Cardiac fibroblast (primary cell): ENCODE measurements around the gene ATP4B.

Experiments
- DNase-seq, 2 donors: peaks; one replicate each; pipeline versions ENCODE4 v3.0.0 to v3.0.0-alpha.2; 2010; ENCODE audit warnings: low read depth in 2 of 2
- H3K4me3 ChIP-seq, 2 donors: replicated peaks in 1 of 2; 1 replicate in 1 of 2; 2 replicates in 1 of 2; pipeline ENCODE4 v1.5.1; 2011; ENCODE audit warnings: low read depth in 2 of 2, low read length in 2 of 2, mild to moderate bottlenecking in 2 of 2, moderate library complexity in 1 of 2
- TF ChIP-seq, protein P1 (sequence below): IDR thresholded peaks from one replicate; pipeline ENCODE4 v1.5.1; 2011; ENCODE audit warnings: low read depth, mild to moderate bottlenecking, low read length, inconsistent platforms

The ATP4B gene

DNA sequence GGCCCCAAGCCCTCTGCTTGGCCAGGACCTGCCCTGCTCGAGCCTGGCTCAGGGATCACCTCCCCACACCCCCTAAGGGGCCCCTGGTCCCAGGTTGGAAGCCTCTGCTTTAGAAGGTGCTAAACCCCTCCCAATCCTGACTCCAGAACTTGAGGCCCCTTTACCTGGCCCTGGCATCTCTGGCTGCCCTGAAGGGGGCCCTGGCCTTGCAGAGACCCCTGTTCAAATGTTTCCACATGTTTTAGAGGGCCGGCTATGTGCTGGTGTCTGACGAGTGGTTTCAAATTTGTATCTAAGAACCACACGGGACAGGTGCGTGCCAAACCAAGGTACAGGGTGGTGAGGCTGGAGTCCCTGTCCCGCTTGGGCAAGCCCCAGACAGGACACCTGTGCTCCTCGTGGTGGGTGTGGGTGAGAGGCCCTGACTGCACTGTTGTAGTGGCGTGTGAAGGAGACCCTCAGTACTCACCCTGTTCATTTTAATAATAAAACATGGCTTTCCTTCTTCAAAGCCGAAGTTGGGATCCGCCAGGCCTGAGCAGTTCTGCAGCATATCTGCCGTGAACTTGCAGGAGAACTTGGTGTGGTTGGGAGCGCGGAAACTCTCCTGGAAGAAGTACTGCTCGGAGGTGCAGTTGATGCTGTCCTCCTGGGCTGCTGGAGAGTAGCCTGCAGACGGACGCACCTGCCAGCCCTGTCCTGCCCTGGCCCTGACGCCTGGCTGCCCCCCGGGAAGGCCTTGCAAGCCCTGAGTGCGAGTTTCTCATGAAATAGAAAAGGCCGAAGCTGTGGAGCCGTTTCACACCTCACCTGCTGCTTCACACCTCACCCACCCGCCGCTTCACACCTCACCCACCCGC, 5.4 kb downstream of the ATP4B start:
- no peak for DNase-seq

DNA sequence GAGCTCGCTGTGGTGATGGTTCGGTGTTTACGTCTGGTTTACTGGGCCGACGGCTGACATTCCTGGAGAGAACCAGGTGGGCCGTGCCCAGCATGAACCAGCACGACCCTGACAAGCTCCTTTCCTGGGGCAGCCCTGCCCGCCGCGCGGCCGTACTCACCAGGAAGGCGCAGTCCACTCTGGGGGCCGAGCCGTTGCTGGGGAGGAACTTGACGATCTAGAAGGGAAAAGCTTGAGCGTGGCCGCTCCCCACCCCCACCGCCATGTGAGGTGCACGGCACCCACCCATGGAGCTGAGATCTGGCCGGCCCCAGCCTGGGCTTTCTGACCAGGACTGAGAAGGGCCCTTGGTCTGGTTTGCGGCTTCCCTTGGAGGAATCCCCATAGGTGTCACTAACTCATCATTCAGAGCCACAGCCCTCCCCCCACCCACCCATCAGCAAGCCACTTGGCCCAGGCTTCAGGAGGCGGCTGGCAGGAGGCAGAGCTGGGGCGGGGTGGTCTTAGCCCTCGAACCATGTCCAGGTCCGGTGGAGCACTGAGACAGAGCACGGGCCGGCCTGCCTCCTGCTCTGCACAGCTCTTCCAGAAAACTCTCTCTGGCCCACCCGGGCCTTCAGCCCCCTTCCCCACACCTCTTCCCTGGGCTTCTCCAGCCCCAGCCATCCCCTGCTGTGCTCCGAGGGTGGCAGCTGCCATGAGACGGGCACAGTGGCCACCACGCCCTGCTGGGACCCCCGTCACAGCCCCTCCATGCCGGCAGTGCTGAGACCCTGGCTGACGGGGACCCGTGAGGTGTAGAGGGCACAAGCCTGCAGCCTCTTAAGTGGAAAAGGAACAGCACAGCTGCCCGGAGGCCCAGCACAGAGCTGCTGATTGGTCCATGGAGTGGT, 6.2 kb downstream of the ATP4B start:
- no peak overlapping the region for H3K4me3 ChIP-seq
- DNase-seq, result no peak
- TF ChIP-seq, protein P1, sequence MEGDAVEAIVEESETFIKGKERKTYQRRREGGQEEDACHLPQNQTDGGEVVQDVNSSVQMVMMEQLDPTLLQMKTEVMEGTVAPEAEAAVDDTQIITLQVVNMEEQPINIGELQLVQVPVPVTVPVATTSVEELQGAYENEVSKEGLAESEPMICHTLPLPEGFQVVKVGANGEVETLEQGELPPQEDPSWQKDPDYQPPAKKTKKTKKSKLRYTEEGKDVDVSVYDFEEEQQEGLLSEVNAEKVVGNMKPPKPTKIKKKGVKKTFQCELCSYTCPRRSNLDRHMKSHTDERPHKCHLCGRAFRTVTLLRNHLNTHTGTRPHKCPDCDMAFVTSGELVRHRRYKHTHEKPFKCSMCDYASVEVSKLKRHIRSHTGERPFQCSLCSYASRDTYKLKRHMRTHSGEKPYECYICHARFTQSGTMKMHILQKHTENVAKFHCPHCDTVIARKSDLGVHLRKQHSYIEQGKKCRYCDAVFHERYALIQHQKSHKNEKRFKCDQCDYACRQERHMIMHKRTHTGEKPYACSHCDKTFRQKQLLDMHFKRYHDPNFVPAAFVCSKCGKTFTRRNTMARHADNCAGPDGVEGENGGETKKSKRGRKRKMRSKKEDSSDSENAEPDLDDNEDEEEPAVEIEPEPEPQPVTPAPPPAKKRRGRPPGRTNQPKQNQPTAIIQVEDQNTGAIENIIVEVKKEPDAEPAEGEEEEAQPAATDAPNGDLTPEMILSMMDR, result no peak

More for the DNA sequence above, 5.4 kb downstream of the ATP4B start:
- H3K4me3 ChIP-seq, result no peak overlapping the region
- TF ChIP-seq, protein P1, result no peak

DNA sequence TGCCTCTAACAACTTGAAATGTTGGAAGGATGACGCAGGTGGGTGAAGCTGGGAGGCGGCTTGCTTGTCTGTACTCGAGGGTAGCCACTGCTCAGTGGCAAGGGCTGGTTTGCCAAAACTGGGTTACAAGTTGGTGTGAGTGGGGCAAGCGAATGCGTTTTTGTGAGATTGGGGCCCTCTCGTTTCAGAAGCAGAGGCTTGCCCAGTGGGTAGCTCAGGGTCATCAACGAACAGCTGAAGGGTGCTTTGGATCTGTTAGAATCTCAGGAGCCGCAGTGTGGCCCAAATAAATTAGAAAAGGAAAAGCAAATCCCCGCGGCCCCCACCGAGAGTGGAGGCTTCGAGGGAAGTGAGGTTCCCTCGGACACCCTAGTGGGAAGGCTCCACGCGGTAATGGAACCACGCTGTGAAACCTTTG, 7.3 kb downstream of the ATP4B start:
- DNase-seq, result no peak
- H3K4me3 ChIP-seq, result no peak overlapping the region
- TF ChIP-seq, protein P1, result no peak

DNA sequence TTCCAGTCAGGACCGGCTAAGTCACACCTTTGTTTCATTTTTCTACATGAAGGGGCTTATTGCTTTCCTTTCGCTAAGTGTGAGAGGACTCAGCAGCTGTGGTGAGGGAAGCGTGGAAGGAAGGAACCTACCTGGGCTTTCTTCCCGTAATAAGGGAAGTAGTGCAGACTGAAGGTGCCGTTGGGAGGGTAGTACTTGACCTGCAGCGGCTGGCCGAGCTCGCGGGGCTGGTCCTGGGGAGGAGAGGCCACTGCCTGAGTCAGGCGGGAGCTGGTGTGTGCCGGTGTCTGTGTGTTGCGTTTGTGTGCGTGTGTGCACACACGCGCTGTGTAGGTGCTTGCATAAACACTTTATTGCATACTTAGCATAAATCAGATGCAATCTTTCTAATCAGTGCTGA, 7.7 kb downstream of the ATP4B start:
- no peak overlapping the region for H3K4me3 ChIP-seq
- no peak for DNase-seq

DNA sequence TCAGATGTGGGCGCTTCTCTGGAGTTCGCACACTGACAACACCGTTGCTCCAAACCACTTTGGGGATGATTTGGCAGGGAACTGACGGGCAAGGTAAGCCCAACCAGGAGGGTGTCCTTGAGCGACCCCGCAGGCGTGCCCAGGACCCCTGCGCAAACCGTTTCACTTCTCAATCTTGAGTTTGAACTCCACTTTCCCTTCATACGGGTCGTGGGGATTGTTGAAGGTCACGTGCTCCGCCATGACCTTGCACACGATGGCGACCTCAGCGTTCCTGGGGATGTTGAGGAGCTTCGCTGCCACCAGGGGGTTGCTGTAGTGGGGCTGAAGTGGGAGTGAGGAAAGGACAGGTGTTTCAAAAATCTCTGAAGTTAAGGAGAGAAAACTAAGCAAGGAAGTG, 8.8 kb downstream of the ATP4B start:
- no peak for DNase-seq
- TF ChIP-seq, protein P1, result no peak
- no peak overlapping the region for H3K4me3 ChIP-seq

More for the DNA sequence above, 7.7 kb downstream of the ATP4B start:
- TF ChIP-seq, protein P1, result no peak

DNA sequence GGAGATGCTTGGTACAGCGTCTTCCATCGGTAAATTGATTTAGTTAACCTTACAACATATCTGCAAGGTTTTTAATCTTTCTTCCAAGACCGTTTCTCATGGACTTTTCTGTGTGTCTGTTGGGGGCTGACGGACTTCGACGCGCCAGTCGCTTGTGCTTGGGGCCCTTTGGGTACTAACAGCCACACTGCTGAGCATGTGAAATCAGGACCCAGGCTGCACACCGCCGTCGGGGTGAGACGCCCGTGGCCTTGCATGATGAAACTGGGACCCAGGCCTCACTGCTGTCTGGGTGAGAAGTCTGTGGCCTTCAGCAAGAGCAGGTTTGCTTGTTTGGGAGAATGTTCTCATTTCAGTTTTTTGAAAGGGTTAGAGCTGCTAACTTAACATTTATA, 9.8 kb downstream of the ATP4B start:
- no peak overlapping the region for H3K4me3 ChIP-seq
- no peak for DNase-seq
- TF ChIP-seq, protein P1, result no peak
